ENCODE measurements around the gene CHRNB1.
"Not testable (repeated sequence)": the region's sequence is repeated elsewhere in the genome, so short reads cannot be mapped to it uniquely, and the experiment has no call there.

The CHRNB1 gene

GRCh38 chr17:7476494-7476893, 31.6 kb downstream of the CHRNB1 start:
- TF ChIP-seq ZNF274 (IDR thresholded peaks at IDR 0.05; ENCODE audit: low read depth, low read length): no peak
- H3K4me3 ChIP-seq (ENCODE audit: low read length): no peak overlapping the region

GRCh38 chr17:7476951-7477350, 32.1 kb downstream of the CHRNB1 start:
- no peak overlapping the region for H3K4me3 ChIP-seq (ENCODE audit: low read length)

GRCh38 chr17:7477392-7478275, 32.8 kb downstream of the CHRNB1 start:
- no peak for TF ChIP-seq ZNF274 (IDR thresholded peaks at IDR 0.05; ENCODE audit: low read depth, low read length)

More at GRCh38 chr17:7476951-7477350, 32.1 kb downstream of the CHRNB1 start:
- no peak for TF ChIP-seq ZNF274 (IDR thresholded peaks at IDR 0.05; ENCODE audit: low read depth, low read length)

GRCh38 chr17:7478276-7479212, 33.7 kb downstream of the CHRNB1 start:
- peak overlapping the region; percentile 85 for H3K4me3 ChIP-seq (ENCODE audit: low read length)

More at GRCh38 chr17:7477392-7478275, 32.8 kb downstream of the CHRNB1 start:
- no peak overlapping the region; the same call in 1 of the 2 replicates for H3K4me3 ChIP-seq (ENCODE audit: low read length)

GRCh38 chr17:7479213-7480088, 34.6 kb downstream of the CHRNB1 start, which contains the start of gene ZBTB4:
ZBTB4 (minus strand) TSS chr17:7479631; CDS start chr17:7466801, 12,830 bp downstream.
- TF ChIP-seq ZNF274 (IDR thresholded peaks at IDR 0.05; ENCODE audit: low read depth, low read length): no peak
- peak within 1 kb of the TSS; percentile 85 for H3K4me3 ChIP-seq (ENCODE audit: low read length)

More at GRCh38 chr17:7478276-7479212, 33.7 kb downstream of the CHRNB1 start:
- TF ChIP-seq ZNF274 (IDR thresholded peaks at IDR 0.05; ENCODE audit: low read depth, low read length): no peak

GRCh38 chr17:7480089-7480384, 35.2 kb downstream of the CHRNB1 start:
- no peak for TF ChIP-seq ZNF274 (IDR thresholded peaks at IDR 0.05; ENCODE audit: low read depth, low read length)
- peak overlapping the region; percentile 71 for H3K4me3 ChIP-seq (ENCODE audit: low read length)

GRCh38 chr17:7481275-7481674, 36.4 kb downstream of the CHRNB1 start, which contains the start of gene SLC35G6:
SLC35G6 (plus strand) TSS chr17:7481446; CDS start chr17:7481517, 71 bp downstream.
- peak within 1 kb of the TSS; percentile 71; the same call in 1 of the 2 replicates for H3K4me3 ChIP-seq (ENCODE audit: low read length)

- H3K4me3 ChIP-seq (ENCODE audit: low read length): not testable (repeated sequence)
Observed at GRCh38 chr17:7481842-7482741, 37.2 kb downstream of the CHRNB1 start.

GRCh38 chr17:7482742-7483088, 37.9 kb downstream of the CHRNB1 start:
- peak overlapping the region; percentile 86; the same call in 1 of the 2 replicates for H3K4me3 ChIP-seq (ENCODE audit: low read length)

- no peak for TF ChIP-seq ZNF274 (IDR thresholded peaks at IDR 0.05; ENCODE audit: low read depth, low read length)
- H3K4me3 ChIP-seq (ENCODE audit: low read length): peak overlapping the region; percentile 86
Observed at GRCh38 chr17:7483255-7484066, 38.6 kb downstream of the CHRNB1 start.

GRCh38 chr17:7484067-7484918, 39.4 kb downstream of the CHRNB1 start, which contains the start of gene POLR2A:
POLR2A (plus strand) TSS chr17:7484366.
- H3K4me3 ChIP-seq (ENCODE audit: low read length): peak within 1 kb of the TSS; percentile 86
- no peak for TF ChIP-seq ZNF274 (IDR thresholded peaks at IDR 0.05; ENCODE audit: low read depth, low read length)

Measured in GM08714 (cell line).